Tibial artery (tissue), 4 donors: ENCODE data around the gene P2RX1.
A peak's percentile ranks its signal among the peaks of the same experiment; 100 is the strongest.

Source experiments
- DNase-seq, 2 donors: peaks; one replicate each; pipeline ENCODE4 v3.0.0-alpha.2; 2019
- H3K27ac ChIP-seq, 2 donors: fragments of 200-600 bp; sonication (generic) in 1 of 2; 1 replicate in 1 of 2; 2 replicates in 1 of 2; pipeline ENCODE4 v1.5.1; 2018 to 2019; ENCODE audit warnings: mild to moderate bottlenecking in 1 of 2
- H3K27me3 ChIP-seq, 2 donors: fragments of 200-600 bp; sonication (generic) in 1 of 2; one replicate each; pipeline versions ENCODE4 v1.5.1 to v1.6.0; 2016 to 2019
- H3K36me3 ChIP-seq, 3 donors: fragments of 200-600 bp; sonication (generic) in 2 of 3; one replicate each; pipeline ENCODE4 v1.5.1; 2016 to 2019; ENCODE audit warnings: mild to moderate bottlenecking in 2 of 3
- H3K4me1 ChIP-seq, 4 donors: fragments of 200-600 bp; sonication (generic) in 2 of 4; 1 replicate in 3 of 4; 2 replicates in 1 of 4; pipeline ENCODE4 v1.5.1; 2016 to 2019
- H3K4me3 ChIP-seq, 2 donors: fragments of 200-600 bp; sonication (generic) in 1 of 2; 1 replicate in 1 of 2; 2 replicates in 1 of 2; pipeline ENCODE4 v1.5.1; 2018 to 2019; ENCODE audit warnings: mild to moderate bottlenecking in 2 of 2
- H3K9me3 ChIP-seq, 3 donors: fragments of 200-600 bp; sonication (generic) in 1 of 3; one replicate each; pipeline ENCODE4 v1.5.1; 2016 to 2019
- intact Hi-C: fragments of 100-400 bp; cut with DNase I; formaldehyde crosslinking; loops from one replicate; pipeline ENCODE4 v1.15.0; 2023; ENCODE audit warnings: low total_unique reads
- TF ChIP-seq, protein P1 (sequence below), 2 experiments: fragments of 200-600 bp in 1 of 2; fragments of 450-650 bp in 1 of 2; IDR thresholded peaks; one replicate each; pipeline ENCODE4 v1.5.1; 2017 to 2019; ENCODE audit warnings: antibody characterized with exemption in 2 of 2, mild to moderate bottlenecking in 1 of 2, moderate library complexity in 1 of 2

Gene P2RX1

DNA sequence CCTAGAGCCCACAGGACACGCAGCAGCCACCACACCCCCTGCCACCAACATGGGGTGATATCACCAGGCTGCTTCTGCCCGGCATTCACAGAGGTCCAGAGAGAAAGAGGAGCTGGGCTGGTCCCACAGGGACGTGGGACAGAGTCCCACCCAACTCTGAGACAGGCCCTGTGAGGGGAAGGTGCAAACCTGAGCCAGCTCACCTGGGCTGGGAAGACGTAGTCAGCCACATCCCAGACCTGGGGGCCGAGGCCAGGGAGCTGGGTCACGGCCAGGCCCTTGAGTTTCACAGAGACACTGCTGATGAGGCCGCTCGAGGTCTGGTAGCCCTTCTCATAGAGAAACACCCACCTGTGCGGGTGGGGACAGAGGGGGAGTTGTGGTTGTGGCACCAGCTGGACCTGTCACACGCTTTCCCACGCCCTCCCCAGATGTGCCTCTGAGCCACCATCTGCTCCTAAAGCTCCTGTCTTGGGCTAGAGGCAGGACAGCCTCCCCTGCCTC is 11.2 kb downstream of the P2RX1 start:
- H3K36me3 ChIP-seq = peaks cover 7 to 9% (median 9%) of the 10 kb centered on the region in 3 donors
- DNase-seq = no peak
- H3K27ac ChIP-seq = peak overlapping the region; percentile 6 to 49
- H3K4me1 ChIP-seq = peaks cover 0 to 18% (median 0%) of the 10 kb centered on the region in 4 donors
- intact Hi-C loops = no loop called here
- no peak overlapping the region for H3K4me3 ChIP-seq
- no peaks in the 10 kb centered on the region for H3K27me3 ChIP-seq
- TF ChIP-seq, protein P1, sequence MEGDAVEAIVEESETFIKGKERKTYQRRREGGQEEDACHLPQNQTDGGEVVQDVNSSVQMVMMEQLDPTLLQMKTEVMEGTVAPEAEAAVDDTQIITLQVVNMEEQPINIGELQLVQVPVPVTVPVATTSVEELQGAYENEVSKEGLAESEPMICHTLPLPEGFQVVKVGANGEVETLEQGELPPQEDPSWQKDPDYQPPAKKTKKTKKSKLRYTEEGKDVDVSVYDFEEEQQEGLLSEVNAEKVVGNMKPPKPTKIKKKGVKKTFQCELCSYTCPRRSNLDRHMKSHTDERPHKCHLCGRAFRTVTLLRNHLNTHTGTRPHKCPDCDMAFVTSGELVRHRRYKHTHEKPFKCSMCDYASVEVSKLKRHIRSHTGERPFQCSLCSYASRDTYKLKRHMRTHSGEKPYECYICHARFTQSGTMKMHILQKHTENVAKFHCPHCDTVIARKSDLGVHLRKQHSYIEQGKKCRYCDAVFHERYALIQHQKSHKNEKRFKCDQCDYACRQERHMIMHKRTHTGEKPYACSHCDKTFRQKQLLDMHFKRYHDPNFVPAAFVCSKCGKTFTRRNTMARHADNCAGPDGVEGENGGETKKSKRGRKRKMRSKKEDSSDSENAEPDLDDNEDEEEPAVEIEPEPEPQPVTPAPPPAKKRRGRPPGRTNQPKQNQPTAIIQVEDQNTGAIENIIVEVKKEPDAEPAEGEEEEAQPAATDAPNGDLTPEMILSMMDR (IDR thresholded peaks at IDR 0.05) = no peak
- H3K9me3 ChIP-seq = no peaks in the 10 kb centered on the region

DNA sequence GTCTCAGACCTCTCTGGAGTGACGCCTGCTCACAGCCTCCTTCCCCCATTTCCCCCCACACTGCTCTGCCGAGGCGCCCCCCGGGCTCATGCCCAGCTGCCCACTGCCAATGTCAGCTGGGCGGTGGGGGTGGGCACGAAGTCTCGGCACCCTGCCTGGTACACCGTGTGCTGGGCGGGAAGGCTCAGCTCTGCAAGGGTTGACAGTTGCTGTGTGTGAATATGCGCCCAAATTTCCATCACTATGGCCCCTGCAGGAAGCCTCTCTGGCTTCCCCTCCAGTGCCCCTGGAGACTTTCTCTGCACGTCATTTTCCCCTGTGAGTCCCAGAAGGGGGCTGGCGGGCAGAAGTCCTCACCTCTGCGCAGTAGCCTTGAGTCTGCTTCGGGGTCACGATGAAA is 11.8 kb downstream of the P2RX1 start:
- H3K36me3 ChIP-seq = peaks cover 7 to 14% (median 12%) of the 10 kb centered on the region in 3 donors
- TF ChIP-seq, protein P1 (IDR thresholded peaks at IDR 0.05) = no peak
- DNase-seq = no peak
- H3K27ac ChIP-seq = peak overlapping the region; percentile 6 to 49
- no peaks in the 10 kb centered on the region for H3K27me3 ChIP-seq
- peaks cover 0 to 17% (median 0%) of the 10 kb centered on the region in 4 donors for H3K4me1 ChIP-seq
- no peaks in the 10 kb centered on the region for H3K9me3 ChIP-seq
- intact Hi-C loops = no loop called here
- H3K4me3 ChIP-seq = no peak overlapping the region

DNA sequence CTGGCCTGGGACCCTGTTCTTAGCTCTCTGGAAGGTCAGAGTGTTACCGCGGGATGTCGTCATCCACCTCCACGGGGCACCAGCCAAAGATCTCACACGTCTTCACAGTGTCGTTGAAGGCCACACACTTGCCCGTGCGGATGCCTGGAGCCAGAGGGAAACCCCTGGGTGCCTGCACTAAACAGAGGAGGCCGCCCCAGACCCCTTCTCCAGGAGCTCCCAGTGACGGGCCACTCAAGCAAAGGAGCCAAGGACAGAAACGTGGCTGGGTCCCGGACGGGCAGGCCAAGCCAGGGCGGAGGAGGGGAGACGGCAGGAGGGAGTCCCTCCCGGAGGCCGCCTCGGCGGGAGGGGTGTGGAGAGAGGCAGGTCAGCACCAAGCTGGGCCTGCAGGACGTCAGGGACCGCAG is 12.4 kb downstream of the P2RX1 start:
- no peak overlapping the region for H3K4me3 ChIP-seq
- peak overlapping the region in 1 of 2 donors; percentile 44 for H3K27ac ChIP-seq
- peaks cover 0 to 12% (median 0%) of the 10 kb centered on the region in 4 donors for H3K4me1 ChIP-seq
- no peaks in the 10 kb centered on the region for H3K9me3 ChIP-seq
- H3K27me3 ChIP-seq = no peaks in the 10 kb centered on the region
- peaks cover 7 to 20% (median 18%) of the 10 kb centered on the region in 3 donors for H3K36me3 ChIP-seq
- DNase-seq = no peak
- intact Hi-C loops = no loop called here
- TF ChIP-seq, protein P1 (IDR thresholded peaks at IDR 0.05) = no peak

DNA sequence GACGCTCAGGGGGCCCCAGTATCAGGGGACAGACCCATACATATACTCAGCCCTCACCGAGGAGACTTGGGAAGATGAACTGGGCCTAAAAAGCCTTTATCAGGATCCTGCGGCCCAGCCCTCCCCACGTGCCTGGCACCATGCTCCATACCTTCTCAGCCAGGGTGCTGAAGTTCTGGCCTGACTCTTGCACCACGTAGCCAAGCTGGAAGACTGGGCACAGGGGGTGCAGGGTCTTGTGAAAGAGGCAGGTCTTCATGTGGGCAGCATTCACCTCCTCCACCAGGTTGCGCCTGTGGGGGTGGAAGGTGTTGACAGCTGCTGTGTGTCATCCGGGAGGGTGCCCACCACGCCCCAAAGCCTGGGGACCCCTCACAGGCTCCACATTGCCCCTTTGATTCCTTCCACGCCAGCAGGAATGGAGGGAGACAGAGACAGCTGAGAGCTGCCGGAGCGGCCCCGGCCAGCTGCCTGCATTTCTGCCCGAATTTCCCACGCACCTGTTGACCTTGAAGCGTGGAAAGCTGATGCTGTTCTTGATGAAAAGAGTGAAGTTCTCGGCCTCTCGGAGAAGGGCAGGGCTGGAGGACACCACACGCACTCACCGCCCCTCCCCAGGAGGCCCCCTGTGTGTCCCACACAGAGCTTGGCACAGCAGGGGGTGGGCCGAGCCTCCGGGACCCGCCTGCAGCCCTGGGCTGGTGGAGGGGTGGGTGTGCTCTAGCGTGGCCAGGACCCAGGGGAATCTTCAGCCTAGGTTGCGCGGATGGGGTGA is 13.0 kb downstream of the P2RX1 start:
- Histone ChIP-seq H3K4me3 (no peak overlapping the region), H3K9me3 (no peaks in the 10 kb centered on the region), H3K27me3 (no peaks in the 10 kb centered on the region), H3K4me1 (peaks cover 0 to 12% (median 0%) of the 10 kb centered on the region in 4 donors), H3K27ac (peak overlapping the region in 1 of 2 donors; percentile 44), H3K36me3 (peaks cover 7 to 26% (median 25%) of the 10 kb centered on the region in 3 donors)
- TF ChIP-seq, protein P1 (IDR thresholded peaks at IDR 0.05) = no peak
- intact Hi-C loops = no loop called here
- DNase-seq = no peak

DNA sequence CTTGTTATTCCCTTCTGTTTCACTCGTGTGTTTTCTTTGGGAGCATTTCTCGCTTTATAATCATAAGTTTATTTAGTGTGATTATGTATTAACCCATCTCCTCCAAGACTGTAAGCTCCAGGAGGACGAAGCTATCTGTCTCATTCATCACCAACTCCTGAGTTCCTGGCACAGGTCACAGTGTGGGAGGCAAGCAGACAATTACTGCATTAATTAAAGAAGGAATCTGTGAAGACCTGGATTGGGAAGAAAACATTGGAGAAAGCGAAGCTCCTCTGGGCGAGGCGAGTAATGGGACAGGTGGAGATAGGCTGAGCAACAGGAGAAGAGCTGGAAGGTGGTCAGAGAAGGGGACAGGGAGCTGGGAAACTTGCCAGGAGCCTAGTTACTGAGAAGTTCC is 15.6 kb downstream of the P2RX1 start:
- intact Hi-C loops = no loop called here

More for the DNA sequence above, 15.6 kb downstream of the P2RX1 start:
- Histone ChIP-seq H3K4me1 (peaks cover 0 to 21% (median 2%) of the 10 kb centered on the region in 4 donors), H3K27ac (no peak overlapping the region), H3K4me3 (no peak overlapping the region), H3K9me3 (no peaks in the 10 kb centered on the region), H3K27me3 (no peaks in the 10 kb centered on the region), H3K36me3 (peaks cover 7 to 38% (median 32%) of the 10 kb centered on the region in 3 donors)
- DNase-seq = no peak
- TF ChIP-seq, protein P1 (IDR thresholded peaks at IDR 0.05) = no peak
